K562 (cell line): ENCODE data around the gene MC4R. TPM values are rescaled to one million over a fixed set of nuclear protein-coding genes. Genes with fewer than 3 reads are reported as not detected.

Experiments
- ATAC-seq: fragments of 200-7000 bp; cut with Tn5 transposase; 3 replicates; pipeline ENCODE4 v1.9.1; 2020; ENCODE audit warnings: moderate library complexity
- BruUV-seq: library from RNA; stranded (reverse); fragments of 400-500 nt; replicated peaks from 2 replicates; lab custom pipeline; 2021; lab: Mats Ljungman, UMichigan
- CTCF ChIA-PET: fragments of 300-600 bp; formaldehyde crosslinking; extraction: SDS; loops from one replicate; lab custom pipeline; 2021; ENCODE audit warnings: low intra/inter-chr PET ratio; lab: Yijun Ruan, JAX
- POLR2A ChIA-PET: fragments of 300-600, 350-650 bp; sonication (Branson Sonifier 250); formaldehyde crosslinking; extraction: SDS; loops from one replicate; lab custom pipeline; 2021; ENCODE audit warnings: antibody characterized with exemption, inconsistent platforms; lab: Yijun Ruan, JAX
- DNase-seq, 4 experiments: peaks; one replicate each; pipeline versions ENCODE4 v3.0.0 to v3.0.0-alpha.2; 2011 to 2018; ENCODE audit warnings: low spot score in 3 of 4, mixed read lengths in 3 of 4; ENCODE audit errors: extremely low read depth in 1 of 4
- FAIRE-seq: peaks from 2 replicates; lab custom pipeline; 2011; peaks lifted over from hg19 to GRCh38; lab: Jason Lieb, UNC
- H2AFZ ChIP-seq: 2 replicates; pipeline ENCODE4 v1.6.0; 2011; ENCODE audit warnings: low read depth, low read length, control low read depth, inconsistent platforms
- H3K27ac ChIP-seq: fragments of 200-600 bp; 3 replicates; pipeline ENCODE4 v1.8.0; 2011; ENCODE audit warnings: low read depth, mild to moderate bottlenecking, control low read depth, inconsistent platforms, low read length, moderate library complexity, mixed read lengths; ENCODE audit errors: extremely low read depth
- H3K27me3 ChIP-seq, 2 experiments: fragments of 300-600 bp in 1 of 2; 2 replicates in 1 of 2; 3 replicates in 1 of 2; pipeline versions ENCODE4 v1.6.0 to v1.8.0; 2011; ENCODE audit warnings: inconsistent platforms in 2 of 2, low read length in 2 of 2, mild to moderate bottlenecking in 1 of 2, mixed read lengths in 1 of 2, moderate library complexity in 1 of 2; ENCODE audit not compliant: control insufficient read depth in 2 of 2, insufficient read depth in 2 of 2
- H3K36me3 ChIP-seq: fragments of 300-600 bp; 3 replicates; pipeline ENCODE4 v1.8.0; 2011; ENCODE audit warnings: mild to moderate bottlenecking, low read length, inconsistent platforms; ENCODE audit not compliant: control insufficient read depth, insufficient read depth
- H3K4me1 ChIP-seq, 2 experiments: fragments of 200-600 bp in 1 of 2; replicated peaks in 1 of 2; 2 replicates in 1 of 2; 3 replicates in 1 of 2; pipeline versions ENCODE4 v1.5.1 to v1.8.0; 2011; ENCODE audit warnings: inconsistent platforms in 2 of 2, low read length in 2 of 2, mild to moderate bottlenecking in 1 of 2, mixed read lengths in 1 of 2, moderate library complexity in 1 of 2; ENCODE audit not compliant: control insufficient read depth in 2 of 2, insufficient read depth in 2 of 2
- H3K4me2 ChIP-seq: 2 replicates; pipeline ENCODE4 v1.6.1; 2011; ENCODE audit warnings: low read length, control low read depth, inconsistent platforms, mixed read lengths; ENCODE audit not compliant: insufficient read depth
- H3K4me3 ChIP-seq: fragments of 200-600 bp; sonication (generic), shearing (Covaris generic); 2 replicates; pipeline ENCODE4 v1.5.1; 2016; ENCODE audit warnings: control low read depth, inconsistent platforms
- H3K79me2 ChIP-seq: fragments of 200-600 bp; 3 replicates; pipeline ENCODE4 v1.8.0; 2011; ENCODE audit warnings: low read length, inconsistent platforms; ENCODE audit not compliant: control insufficient read depth, insufficient read depth
- H3K9ac ChIP-seq, 2 experiments: 2 replicates each; pipeline versions ENCODE4 v1.6.0 to v1.6.1; 2011; ENCODE audit warnings: low read depth in 2 of 2, low read length in 2 of 2, control low read depth in 1 of 2, inconsistent platforms in 1 of 2, mild to moderate bottlenecking in 1 of 2, mixed read lengths in 1 of 2; ENCODE audit not compliant: insufficient read depth in 1 of 2
- H3K9me1 ChIP-seq: one replicate; pipeline ENCODE4 v1.6.0; 2011; ENCODE audit warnings: inconsistent platforms, mild to moderate bottlenecking, low read length, moderate library complexity; ENCODE audit not compliant: control insufficient read depth, insufficient read depth
- H3K9me3 ChIP-seq: replicated peaks from 2 replicates; pipeline ENCODE4 v1.5.1; 2011; ENCODE audit warnings: low read depth, low read length, inconsistent platforms; ENCODE audit not compliant: control insufficient read depth, insufficient read depth
- H4K20me1 ChIP-seq: replicated peaks from 2 replicates; pipeline ENCODE4 v1.6.1; 2011; ENCODE audit warnings: low read length, inconsistent platforms, mixed read lengths; ENCODE audit not compliant: control insufficient read depth, insufficient read depth
- ARID2 ChIP-seq: fragments of 450-650 bp; IDR thresholded peaks from 2 replicates; pipeline ENCODE4 v1.6.1; 2017; ENCODE audit warnings: antibody characterized with exemption, mild to moderate bottlenecking
- CXXC5 ChIP-seq: fragments of 250-450 bp; sonication (Bioruptor Pico); IDR thresholded peaks from 2 replicates; pipeline ENCODE4 v1.8.0; 2022; ENCODE audit warnings: inconsistent platforms, mild to moderate bottlenecking, moderate library complexity
- DNMT1 ChIP-seq: fragments of 450-650 bp; IDR thresholded peaks from 2 replicates; pipeline ENCODE4 v1.6.1; 2016; ENCODE audit warnings: antibody characterized with exemption, mild to moderate bottlenecking
- FOXA1 ChIP-seq: fragments of 450-650 bp; IDR thresholded peaks from 2 replicates; pipeline ENCODE4 v1.6.1; 2016; ENCODE audit warnings: mild to moderate bottlenecking, borderline replicate concordance
- HDAC6 ChIP-seq: IDR thresholded peaks from 2 replicates; pipeline ENCODE4 v1.6.1; 2012; ENCODE audit warnings: low read depth, mild to moderate bottlenecking, control low read depth, inconsistent platforms, low read length, moderate library complexity
- HDGF ChIP-seq: fragments of 450-650 bp; IDR thresholded peaks from 2 replicates; pipeline ENCODE4 v1.6.1; 2016
- KLF6 ChIP-seq: fragments of 250-450 bp; sonication (Bioruptor Pico); IDR thresholded peaks from 2 replicates; pipeline ENCODE4 v1.4.0; 2020; ENCODE audit warnings: mild to moderate bottlenecking, moderate library complexity, borderline replicate concordance
- MNT ChIP-seq, 2 experiments: fragments of 450-650 bp; conservative IDR thresholded peaks; 2 replicates each; pipeline ENCODE4 v1.6.1; 2017; ENCODE audit warnings: mild to moderate bottlenecking in 2 of 2, moderate library complexity in 2 of 2
- MTA1 ChIP-seq: fragments of 450-650 bp; IDR thresholded peaks from 2 replicates; pipeline ENCODE4 v1.6.1; 2017; ENCODE audit warnings: borderline replicate concordance
- PHB ChIP-seq: fragments of 250-450 bp; sonication (Bioruptor Pico); IDR thresholded peaks from 2 replicates; pipeline ENCODE4 v1.5.0; 2021
- SNAPC5 ChIP-seq: fragments of 250-450 bp; sonication (Bioruptor Pico); IDR thresholded peaks from 2 replicates; pipeline ENCODE4 v1.8.0; 2021; ENCODE audit warnings: moderate library complexity, mild to moderate bottlenecking, inconsistent platforms
- SRSF9 ChIP-seq: fragments of 200-400 bp; formaldehyde crosslinking; IDR thresholded peaks from 2 replicates; pipeline ENCODE4 v1.6.1; 2017; ENCODE audit warnings: low read depth, low read length, borderline replicate concordance
- ZBTB49 ChIP-seq: sonication (generic); formaldehyde crosslinking; IDR thresholded peaks from 2 replicates; pipeline ENCODE4 v1.8.0; 2022; ENCODE audit warnings: missing genetic modification reagents, mild to moderate bottlenecking, borderline replicate concordance
- ZNF165 ChIP-seq: fragments of 250-450 bp; sonication (Bioruptor Pico); IDR thresholded peaks from 2 replicates; pipeline ENCODE4 v1.4.0; 2020; ENCODE audit warnings: borderline replicate concordance
- ZNF609 ChIP-seq: sonication (generic); formaldehyde crosslinking; IDR thresholded peaks from 2 replicates; pipeline ENCODE4 v1.8.1; 2023; ENCODE audit warnings: missing genetic modification reagents, mild to moderate bottlenecking, borderline replicate concordance
- WGBS: fragments of 100-300 bp; shearing (Covaris generic); methylation state at CpG from one replicate; pipeline ENCODE4 v1.1.6; 2016; ENCODE audit warnings: low coverage, mixed read lengths; ENCODE audit not compliant: insufficient coverage; ENCODE audit errors: missing lambda C conversion rate; 5-methylcytosine and 5-hydroxymethylcytosine counted together
- in situ Hi-C: fragments of 300-500 bp; cut with MboI; formaldehyde crosslinking; loops from 4 replicates; pipeline ENCODE4 v1.15.0; 2018; ENCODE audit warnings: inconsistent platforms, mixed read lengths
- intact Hi-C: fragments of 100-400 bp; cut with micrococcal nuclease; formaldehyde crosslinking; loops from 2 replicates; pipeline ENCODE4 v1.14.2; 2022
- polyA plus RNA-seq, 8 experiments: library from polyadenylated mRNA; depleted of rRNA in 4 of 8; stranded (reverse) in 5 of 8; unstranded in 3 of 8; fragments of >200 nt; fragmentation: Nextera tagmentation in 2 of 8; fragmentation: Illumina TruSeq in 1 of 8; extraction: Ambion mirVana in 2 of 8; extraction: Trizol in 1 of 8; gene quantifications; 2 replicates each; pipeline versions ENCODE4 v1.2.1 to v1.2.3, GENCODE V29; 2011 to 2014; ENCODE audit warnings: inconsistent platforms in 1 of 8, missing spikeins in 1 of 8
- total RNA-seq, 7 experiments: library from RNA; depleted of rRNA in 6 of 7; stranded (reverse); fragments of >200 nt in 6 of 7; fragmentation: Illumina TruSeq in 2 of 7; extraction: Trizol in 2 of 7; gene quantifications; 2 replicates each; pipeline versions ENCODE4 v1.2.1 to v1.2.3, GENCODE V29; 2011 to 2021; ENCODE audit warnings: low replicate concordance in 1 of 7

MC4R gene
- total and polyA plus RNA-seq, 9 of the 15 experiments (the other 6 are each of a cell fraction or from before 2014, with no cell fraction given): not detected

- Histone ChIP-seq H3K79me2 (no peaks in the 10 kb centered on the region), H3K4me2 (no peak overlapping the region), H3K36me3 (no peaks in the 10 kb centered on the region), H3K9ac (no peak overlapping the region), H3K4me3 (no peak overlapping the region), H2AFZ (no peak overlapping the region), H3K9me3 (no peaks in the 10 kb centered on the region), H3K4me1 (no peaks in the 10 kb centered on the region), H4K20me1 (no peaks in the 10 kb centered on the region), H3K27ac (no peak overlapping the region), H3K9me1 (no peaks in the 10 kb centered on the region), H3K27me3 (no peaks in the 10 kb centered on the region)
- FAIRE-seq (no peak), DNase-seq (no peak), ATAC-seq (no peak)
- 0% methylated on average over 1 of the region's 6 CpGs for WGBS
- ChIA-PET CTCF (no interaction called here), POLR2A (no interaction called here)
- intact Hi-C loops (no loop called here), in situ Hi-C loops (no loop called here)
- no TSS peak for BruUV-seq
- no peak for TF ChIP-seq FOXA1
- TF ChIP-seq ARID2: no peak
- TF ChIP-seq CXXC5: no peak
- TF ChIP-seq KLF6 (CRISPR knock-in tag): no peak
- no peak for TF ChIP-seq SNAPC5 (CRISPR knock-in tag)
- no peak for TF ChIP-seq DNMT1
- TF ChIP-seq SRSF9: no peak
- no peak for TF ChIP-seq ZNF609 (CRISPR knock-in tag)
- TF ChIP-seq HDGF: no peak
- no peak for TF ChIP-seq MTA1
- no peak for TF ChIP-seq MNT (conservative IDR thresholded peaks at IDR 0.05)
- no peak for TF ChIP-seq ZBTB49 (CRISPR knock-in tag)
- TF ChIP-seq ZNF165: no peak
- TF ChIP-seq PHB (CRISPR knock-in tag): no peak
- TF ChIP-seq HDAC6: no peak
Measured at GRCh38 chr18:60331890-60332289, 40.7 kb downstream of the MC4R start.
